Prostate gland (tissue), 2 donors: ENCODE results near the gene CRADD.
A peak's percentile ranks its signal among the peaks of the same experiment; 100 is the strongest.

Experiments
- CTCF ChIP-seq, 4 experiments: fragments of 200-600 bp in 2 of 4; fragments of 450-650 bp in 2 of 4; sonication (generic) in 2 of 4; IDR thresholded peaks; 1 replicate in 3 of 4; 2 replicates in 1 of 4; pipeline ENCODE4 v1.5.1; 2016 to 2019; ENCODE audit warnings: antibody characterized with exemption in 4 of 4, mild to moderate bottlenecking in 2 of 4, moderate library complexity in 2 of 4
- POLR2A ChIP-seq: fragments of 450-650 bp; IDR thresholded peaks from one replicate; pipeline ENCODE4 v1.6.1; 2016; ENCODE audit warnings: antibody characterized with exemption, mild to moderate bottlenecking
- POLR2AphosphoS5 ChIP-seq: sonication (generic); formaldehyde crosslinking; IDR thresholded peaks from one replicate; pipeline ENCODE4 v1.6.1; 2017; ENCODE audit warnings: antibody characterized with exemption

GRCh38 chr12:93671044-93671443 lies 6.1 kb upstream of the CRADD start:
- TF ChIP-seq CTCF (IDR thresholded peaks at IDR 0.05) (no peak), POLR2AphosphoS5 (peak; percentile 67), POLR2A (no peak)
